Psoas muscle (tissue), 8 donors: Measurements from ENCODE around the gene MEIS1. TPM values are rescaled to one million over a fixed set of nuclear protein-coding genes. Genes with fewer than 3 reads are reported as not detected.

ENCODE experiments used
- ATAC-seq, 4 donors: fragments of 200-7000 bp; cut with Tn5 transposase; one replicate each; pipeline ENCODE4 v1.9.1; 2020; ENCODE audit warnings: moderate library complexity in 3 of 4, mild to moderate bottlenecking in 2 of 4
- DNase-seq, 2 donors: peaks; one replicate each; pipeline ENCODE4 v3.0.0-alpha.2; 2020
- H3K27ac ChIP-seq: fragments of 200-600 bp; one replicate; pipeline ENCODE4 v1.8.0; 2022
- H3K27me3 ChIP-seq, 3 donors: fragments of 200-600 bp in 1 of 3; one replicate each; pipeline versions ENCODE4 v1.6.1 to v1.8.0; 2013 to 2022; ENCODE audit warnings: low read length in 2 of 3, mild to moderate bottlenecking in 2 of 3, moderate library complexity in 1 of 3; ENCODE audit not compliant: insufficient read depth in 3 of 3
- H3K36me3 ChIP-seq, 2 donors: fragments of 200-600 bp in 1 of 2; one replicate each; pipeline versions ENCODE4 v1.6.1 to v1.8.0; 2013 to 2022; ENCODE audit warnings: low read depth in 1 of 2, mild to moderate bottlenecking in 1 of 2, moderate library complexity in 1 of 2; ENCODE audit not compliant: insufficient read depth in 1 of 2
- H3K4me1 ChIP-seq: fragments of 200-600 bp; one replicate; pipeline ENCODE4 v1.8.0; 2022
- H3K4me3 ChIP-seq: fragments of 200-600 bp; one replicate; pipeline ENCODE4 v1.8.0; 2022; ENCODE audit warnings: mild to moderate bottlenecking
- H3K9me3 ChIP-seq: fragments of 200-600 bp; one replicate; pipeline ENCODE4 v1.8.0; 2022
- WGBS, 3 donors: extraction: QIAGEN DNeasy Blood & Tissue Kit; methylation state at CpG; one replicate each; pipeline versions ENCODE4 v1.1.6 to v1.1.7; 2013; 5-methylcytosine and 5-hydroxymethylcytosine counted together
- intact Hi-C, 2 donors: fragments of 100-400 bp; cut with DNase I; formaldehyde crosslinking; loops; one replicate each; pipeline versions ENCODE4 v1.11.0 to v1.14.2; 2022
- polyA plus RNA-seq, 3 donors: library from polyadenylated mRNA; stranded (reverse); fragments of 200-250 nt; gene quantifications; one replicate each; pipeline ENCODE4 v1.2.3, GENCODE V29; 2013
- total RNA-seq, 4 donors: library from RNA; stranded (reverse); fragmentation: NEBNext Ultra II Directional in 2 of 4; extraction: Animal tissue kit (Norgen Biotek cat#: 25700) in 2 of 4; gene quantifications; one replicate each; pipeline versions ENCODE4 v1.2.1 to v1.2.4, GENCODE V29; 2021 to 2023
- TF ChIP-seq, protein P1 (sequence below): fragments of 200-600 bp; IDR thresholded peaks from one replicate; pipeline ENCODE4 v1.8.0; 2022; ENCODE audit warnings: antibody characterized with exemption
- donor health status: healthy with polysubstance abuse.
- donor health status: DM: no; HTN: no; CAD: no; lungs with moderate emphysema.
- donor health status: Bipolar disorder and iron deficiency.
- donor health status: healthy.
- donor health status: DM: yes; HTN: yes; CAD: no.
- donor health status: DM: no; HTN: no; CAD: no.
- donor health status: DM: no; HTN: no; CAD: no.
- donor health status: DM: yes; HTN: yes; CAD: no.

MEIS1 gene
- total and polyA plus RNA-seq, 7 donors, result 0.77 to 6.8 (median 2.1) TPM

DNA sequence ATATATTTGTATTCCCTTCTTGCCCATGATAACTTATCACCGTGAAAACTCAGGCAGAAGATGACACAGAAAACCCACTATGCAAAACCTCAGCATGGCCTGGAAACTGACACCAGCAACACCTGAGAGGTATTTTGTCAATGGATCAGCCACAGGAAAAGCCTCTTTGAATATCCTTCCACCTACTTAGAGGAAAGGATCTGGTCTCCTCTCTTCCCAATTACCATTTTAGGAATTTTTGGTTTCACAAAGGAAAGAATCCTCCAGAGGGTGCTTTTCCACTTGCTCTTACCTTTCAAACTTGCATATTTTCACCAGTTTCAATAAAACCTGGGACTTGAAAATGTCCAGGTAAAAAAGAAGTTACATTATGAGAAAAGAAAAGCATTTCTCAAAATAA, 20.0 kb upstream of the MEIS1 start:
- ATAC-seq, result no peak
- no peak for DNase-seq
- TF ChIP-seq, protein P1, sequence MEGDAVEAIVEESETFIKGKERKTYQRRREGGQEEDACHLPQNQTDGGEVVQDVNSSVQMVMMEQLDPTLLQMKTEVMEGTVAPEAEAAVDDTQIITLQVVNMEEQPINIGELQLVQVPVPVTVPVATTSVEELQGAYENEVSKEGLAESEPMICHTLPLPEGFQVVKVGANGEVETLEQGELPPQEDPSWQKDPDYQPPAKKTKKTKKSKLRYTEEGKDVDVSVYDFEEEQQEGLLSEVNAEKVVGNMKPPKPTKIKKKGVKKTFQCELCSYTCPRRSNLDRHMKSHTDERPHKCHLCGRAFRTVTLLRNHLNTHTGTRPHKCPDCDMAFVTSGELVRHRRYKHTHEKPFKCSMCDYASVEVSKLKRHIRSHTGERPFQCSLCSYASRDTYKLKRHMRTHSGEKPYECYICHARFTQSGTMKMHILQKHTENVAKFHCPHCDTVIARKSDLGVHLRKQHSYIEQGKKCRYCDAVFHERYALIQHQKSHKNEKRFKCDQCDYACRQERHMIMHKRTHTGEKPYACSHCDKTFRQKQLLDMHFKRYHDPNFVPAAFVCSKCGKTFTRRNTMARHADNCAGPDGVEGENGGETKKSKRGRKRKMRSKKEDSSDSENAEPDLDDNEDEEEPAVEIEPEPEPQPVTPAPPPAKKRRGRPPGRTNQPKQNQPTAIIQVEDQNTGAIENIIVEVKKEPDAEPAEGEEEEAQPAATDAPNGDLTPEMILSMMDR, result no peak
- no peak overlapping the region for H3K27ac ChIP-seq
- no peaks in the 10 kb centered on the region for H3K27me3 ChIP-seq
- no peaks in the 10 kb centered on the region for H3K4me1 ChIP-seq
- no peak overlapping the region for H3K4me3 ChIP-seq
- intact Hi-C loops, result no loop called here
- 63 to 81% (median 77%) methylated on average over 1 of the region's 1 CpG for WGBS, 3 donors
- no peaks in the 10 kb centered on the region for H3K36me3 ChIP-seq
- H3K9me3 ChIP-seq, result no peaks in the 10 kb centered on the region

DNA sequence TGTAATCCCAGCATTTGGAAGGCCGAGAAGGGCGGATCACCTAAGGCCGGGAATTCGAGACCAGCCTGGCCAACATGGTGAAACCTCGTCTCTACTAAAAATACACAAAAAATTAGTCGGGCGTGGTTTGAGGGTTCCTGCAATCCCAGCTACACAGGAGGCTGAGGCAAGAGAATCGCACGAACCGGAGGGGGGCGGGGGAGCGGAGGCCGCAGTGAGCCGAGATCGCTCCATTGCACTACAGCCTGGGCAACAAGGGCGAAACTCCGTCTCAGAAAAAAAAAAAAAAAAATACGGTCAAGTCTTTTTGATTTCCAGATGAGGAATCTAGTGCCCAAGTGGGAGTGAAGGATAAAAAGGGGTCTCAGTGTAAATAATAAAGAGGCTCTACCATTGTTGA, 16.5 kb upstream of the MEIS1 start:
- ATAC-seq (no peak), DNase-seq (no peak)
- WGBS, 3 donors, result 94 to 95% (median 95%) methylated on average over 18 of the region's 18 CpGs
- Histone ChIP-seq H3K4me1 (no peaks in the 10 kb centered on the region), H3K4me3 (no peak overlapping the region), H3K36me3 (no peaks in the 10 kb centered on the region), H3K9me3 (no peaks in the 10 kb centered on the region), H3K27me3 (peaks cover 0 to 3% (median 0%) of the 10 kb centered on the region in 3 donors), H3K27ac (no peak overlapping the region)
- intact Hi-C loops, result no loop called here
- TF ChIP-seq, protein P1, result no peak

DNA sequence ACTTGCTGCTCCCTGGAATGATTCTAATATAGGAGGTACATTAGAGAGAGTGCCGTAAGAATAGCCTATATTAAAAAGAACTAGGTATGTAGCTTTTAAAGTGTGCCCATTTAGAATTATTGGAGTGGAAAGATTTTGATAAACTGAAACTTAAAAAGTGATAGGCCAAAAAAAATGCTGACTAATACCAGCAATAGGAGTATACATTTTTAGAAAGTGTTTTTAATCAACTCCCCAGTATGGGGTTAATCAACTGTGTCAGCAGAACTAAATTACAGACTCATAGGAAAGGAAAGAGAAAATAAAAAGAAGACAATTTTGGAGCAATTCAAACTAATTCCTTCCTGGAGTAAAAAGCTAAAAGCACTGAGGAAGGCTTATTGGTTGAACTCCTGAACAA, 13.3 kb upstream of the MEIS1 start:
- Histone ChIP-seq H3K27me3 (peaks cover 3 to 14% (median 13%) of the 10 kb centered on the region in 3 donors), H3K4me3 (no peak overlapping the region), H3K4me1 (peaks cover 9% of the 10 kb centered on the region), H3K36me3 (no peaks in the 10 kb centered on the region), H3K27ac (no peak overlapping the region), H3K9me3 (no peaks in the 10 kb centered on the region)
- TF ChIP-seq, protein P1, result no peak
- intact Hi-C loops, result loop anchor here in 1 of 2 donors (10.0 kb wide), 1 partner anchor 1613 kb away; no protein-coding TSS in a partner anchor
- WGBS, 3 donors, result 91 to 95% (median 94%) methylated on average over 1 of the region's 1 CpG
- ATAC-seq, result no peak
- DNase-seq, result no peak

DNA sequence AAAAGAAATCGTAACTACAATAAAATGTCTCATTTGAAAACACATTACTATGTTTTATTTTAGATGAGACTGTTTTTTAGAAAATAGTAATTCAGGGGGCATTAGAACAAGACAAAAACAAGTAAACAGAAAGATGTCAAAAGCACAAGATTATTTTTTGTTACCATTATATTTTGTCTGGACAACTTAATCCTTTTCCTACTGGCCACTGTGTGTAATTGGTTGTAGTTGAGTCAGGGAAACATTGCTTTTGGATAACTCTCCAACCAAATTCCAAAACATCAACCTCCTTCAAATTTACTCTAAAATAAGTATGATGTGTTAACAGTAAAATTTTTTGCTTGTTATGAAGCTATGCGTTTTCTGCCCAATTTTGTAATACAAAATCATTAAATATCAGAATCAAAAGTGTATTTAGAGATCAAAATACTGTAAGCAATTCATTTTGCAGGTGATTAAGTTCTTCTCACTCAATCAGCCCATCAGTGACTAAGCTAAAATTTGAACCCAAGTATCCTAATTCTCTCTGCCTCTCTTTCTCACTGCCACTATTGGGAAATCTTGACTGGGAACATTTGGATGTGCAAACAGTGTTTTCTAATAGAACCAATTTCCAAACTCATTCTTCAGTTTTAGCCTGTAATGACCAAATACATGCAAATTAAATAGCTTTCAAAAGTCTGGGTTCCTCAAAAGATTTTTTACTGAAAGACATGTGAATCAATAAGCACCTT, 11.4 kb upstream of the MEIS1 start:
- intact Hi-C loops, result loop anchor here in 1 of 2 donors (10.0 kb wide), 1 partner anchor 1611 kb away; no protein-coding TSS in a partner anchor
- H3K27me3 ChIP-seq, result peaks cover 3 to 28% (median 16%) of the 10 kb centered on the region in 3 donors
- no peak for DNase-seq
- 91 to 93% (median 92%) methylated on average over 2 of the region's 2 CpGs for WGBS, 3 donors
- H3K9me3 ChIP-seq, result no peaks in the 10 kb centered on the region
- H3K27ac ChIP-seq, result no peak overlapping the region
- no peaks in the 10 kb centered on the region for H3K36me3 ChIP-seq
- TF ChIP-seq, protein P1, result no peak
- peaks cover 9% of the 10 kb centered on the region for H3K4me1 ChIP-seq
- no peak overlapping the region for H3K4me3 ChIP-seq
- ATAC-seq, result no peak
